Measurements from ENCODE around the gene CUBN.

DNA sequence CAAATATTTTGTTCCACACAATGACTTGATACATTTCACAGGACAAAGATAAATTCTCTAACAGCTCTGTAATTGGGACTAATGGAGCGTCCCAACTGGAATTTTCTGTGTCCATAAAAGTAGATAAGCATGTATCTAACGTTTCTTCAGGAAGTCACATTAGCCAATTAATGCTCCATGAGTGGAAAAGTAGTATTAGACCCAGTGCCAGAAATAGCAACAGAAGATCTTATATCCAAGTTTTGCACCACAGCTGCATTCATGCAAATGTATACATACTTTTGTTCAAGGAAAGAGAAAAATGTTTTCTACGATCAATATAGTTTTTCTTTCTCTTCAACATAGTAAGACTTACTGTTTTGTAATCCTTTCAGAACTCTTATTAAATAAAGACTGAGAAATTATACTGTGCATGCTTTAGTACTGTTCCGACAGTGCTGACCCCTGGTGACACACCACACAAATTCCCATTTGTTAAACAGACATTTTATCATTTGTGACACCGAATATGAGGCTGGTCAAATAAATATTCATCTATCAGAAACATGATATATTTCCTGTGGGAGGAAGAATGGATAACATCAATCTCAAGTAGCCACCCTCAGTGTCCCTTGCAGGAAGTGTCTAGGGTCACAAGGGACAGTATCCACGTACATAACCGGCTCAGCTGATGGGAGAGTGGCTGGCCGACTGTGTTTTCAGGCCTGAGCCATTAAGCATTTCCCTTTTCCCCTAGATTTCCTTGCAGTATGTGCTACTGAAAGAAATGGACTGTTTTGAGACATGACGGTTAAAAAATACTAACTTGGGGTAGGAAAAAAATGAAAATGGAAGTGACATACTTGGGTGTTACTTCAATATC is 210.3 kb downstream of the CUBN start:
- TF ChIP-seq, protein P1, sequence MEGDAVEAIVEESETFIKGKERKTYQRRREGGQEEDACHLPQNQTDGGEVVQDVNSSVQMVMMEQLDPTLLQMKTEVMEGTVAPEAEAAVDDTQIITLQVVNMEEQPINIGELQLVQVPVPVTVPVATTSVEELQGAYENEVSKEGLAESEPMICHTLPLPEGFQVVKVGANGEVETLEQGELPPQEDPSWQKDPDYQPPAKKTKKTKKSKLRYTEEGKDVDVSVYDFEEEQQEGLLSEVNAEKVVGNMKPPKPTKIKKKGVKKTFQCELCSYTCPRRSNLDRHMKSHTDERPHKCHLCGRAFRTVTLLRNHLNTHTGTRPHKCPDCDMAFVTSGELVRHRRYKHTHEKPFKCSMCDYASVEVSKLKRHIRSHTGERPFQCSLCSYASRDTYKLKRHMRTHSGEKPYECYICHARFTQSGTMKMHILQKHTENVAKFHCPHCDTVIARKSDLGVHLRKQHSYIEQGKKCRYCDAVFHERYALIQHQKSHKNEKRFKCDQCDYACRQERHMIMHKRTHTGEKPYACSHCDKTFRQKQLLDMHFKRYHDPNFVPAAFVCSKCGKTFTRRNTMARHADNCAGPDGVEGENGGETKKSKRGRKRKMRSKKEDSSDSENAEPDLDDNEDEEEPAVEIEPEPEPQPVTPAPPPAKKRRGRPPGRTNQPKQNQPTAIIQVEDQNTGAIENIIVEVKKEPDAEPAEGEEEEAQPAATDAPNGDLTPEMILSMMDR (conservative IDR thresholded peaks at IDR 0.05), result no peak
- TF ChIP-seq EZH2 (IDR thresholded peaks at IDR 0.05; ENCODE audit: low read depth), result no peak
